NCI-H82 treated with DMSO at 0.1 percent for 48 hours (cell line): ENCODE measurements around the gene PDE6C.

Source experiments
- DNase-seq: peaks from one replicate; lab custom pipeline; 2025; ENCODE audit not compliant: unreplicated experiment; lab: John Stamatoyannopoulos, UW

The PDE6C gene

GRCh38 chr10:93593749-93594148, 18.6 kb upstream of the PDE6C start:
- DNase-seq: no peak

DNA sequence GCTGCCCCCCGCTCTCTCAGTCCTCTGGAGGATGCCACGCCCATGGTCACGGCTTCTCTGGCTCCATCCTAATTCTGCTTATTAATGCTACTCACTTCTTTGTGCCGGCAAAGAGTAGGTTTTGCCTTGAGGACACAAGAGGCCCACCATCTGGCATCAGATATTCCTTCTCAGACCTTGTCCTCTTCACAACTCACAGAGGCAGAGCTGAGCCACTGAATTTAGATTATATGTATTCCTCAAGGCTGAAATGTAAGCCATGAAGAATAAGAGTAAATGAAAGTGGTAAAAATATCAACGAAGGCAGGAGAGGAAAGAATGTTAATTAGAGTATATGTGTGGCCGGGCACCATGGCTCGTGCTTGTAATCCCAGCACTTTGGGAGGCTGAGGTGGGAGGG, 17.8 kb upstream of the PDE6C start:
- no peak for DNase-seq

- no peak for DNase-seq
Observed at GRCh38 chr10:93595378-93596161, 16.8 kb upstream of the PDE6C start.

GRCh38 chr10:93596539-93596938, 15.8 kb upstream of the PDE6C start:
- DNase-seq: no peak

DNA sequence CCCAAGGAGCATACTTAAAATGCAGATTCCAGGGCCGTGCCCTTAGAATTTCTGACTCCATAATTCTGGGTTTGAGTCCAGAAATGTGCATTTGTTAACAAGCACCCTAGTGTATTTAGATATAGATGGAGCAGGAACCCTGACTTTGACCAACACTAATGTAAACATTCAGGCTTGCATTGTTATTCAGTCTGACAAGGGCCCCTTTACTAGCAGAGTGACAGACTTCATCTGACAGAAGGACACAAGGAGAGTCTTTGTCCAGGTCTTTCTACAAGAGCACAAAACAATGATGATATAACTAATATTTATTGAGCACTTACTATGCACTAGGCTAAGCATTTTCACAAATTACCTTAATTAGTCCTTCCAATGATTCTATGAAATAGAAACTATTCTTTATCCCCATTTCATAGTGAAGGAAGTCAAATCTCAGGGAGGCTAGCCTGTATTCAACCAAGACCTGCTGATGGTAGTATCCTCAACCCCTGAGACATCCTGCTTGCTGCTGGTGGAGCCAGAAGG, 15.2 kb upstream of the PDE6C start:
- no peak for DNase-seq

DNA sequence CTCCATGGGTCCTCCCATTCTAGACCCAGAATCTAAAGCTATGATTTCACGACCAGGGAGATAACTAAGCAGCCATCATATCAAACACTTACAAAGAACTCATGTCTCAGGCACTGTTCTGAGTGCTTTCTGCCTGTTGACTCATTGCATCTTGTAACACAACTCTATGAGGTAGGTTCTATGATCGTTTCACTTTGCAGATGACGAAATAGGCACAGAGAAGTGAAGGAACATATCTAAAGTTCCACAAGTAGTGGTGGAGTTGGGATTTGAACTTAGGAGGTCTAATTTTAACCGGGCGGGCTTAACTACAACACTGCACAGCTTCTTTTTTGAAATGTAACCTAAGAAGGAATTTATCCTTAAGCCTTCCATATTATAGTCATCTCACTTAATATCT, 14.2 kb upstream of the PDE6C start:
- DNase-seq: no peak

DNA sequence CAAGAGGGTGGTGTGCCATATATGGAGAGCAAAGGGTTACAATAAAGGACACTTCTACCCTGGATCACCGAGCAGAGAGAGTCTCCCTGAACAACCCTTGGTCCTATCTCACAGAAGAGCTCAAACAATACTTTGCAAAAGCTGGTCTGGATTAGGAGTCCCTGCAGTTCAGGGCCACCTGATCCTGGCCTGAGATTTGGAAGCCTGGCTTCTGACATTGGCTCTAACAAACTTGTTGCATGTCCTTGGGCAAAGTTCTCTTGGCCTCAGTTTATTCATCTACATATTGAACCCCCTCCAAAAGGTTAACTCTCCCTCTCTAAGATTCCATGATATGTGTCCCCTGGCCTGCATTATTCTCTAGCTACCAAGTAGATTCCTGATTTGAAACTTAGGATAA, 13.0 kb upstream of the PDE6C start:
- no peak for DNase-seq

DNA sequence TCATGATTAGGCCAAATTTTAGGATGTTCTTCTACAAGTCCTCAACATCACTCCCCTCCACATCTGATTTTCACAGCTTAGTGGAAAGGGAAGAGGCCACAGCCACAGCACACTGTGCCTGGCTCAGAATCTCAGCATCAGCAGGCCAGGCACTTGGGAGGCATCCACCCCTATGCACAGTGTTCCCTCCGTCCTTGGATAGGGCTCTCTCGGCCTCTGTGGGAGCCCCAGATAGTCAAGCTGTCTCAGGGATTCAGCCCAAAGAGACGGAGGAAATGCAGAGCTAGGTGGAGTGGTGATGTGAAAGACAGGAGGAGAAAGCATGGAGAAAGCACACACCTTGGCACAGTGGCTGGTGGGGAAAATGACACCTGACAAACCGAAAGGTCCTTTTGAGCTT, 12.6 kb upstream of the PDE6C start:
- DNase-seq: no peak

- DNase-seq: no peak
Observed at GRCh38 chr10:93600446-93601145, 11.7 kb upstream of the PDE6C start.

GRCh38 chr10:93601146-93601773, 11.1 kb upstream of the PDE6C start, which contains the start of gene RBP4:
Gene RBP4 (minus strand): TSS chr10:93601235. CDS start chr10:93601028, 207 bp downstream.
- no peak for DNase-seq

DNA sequence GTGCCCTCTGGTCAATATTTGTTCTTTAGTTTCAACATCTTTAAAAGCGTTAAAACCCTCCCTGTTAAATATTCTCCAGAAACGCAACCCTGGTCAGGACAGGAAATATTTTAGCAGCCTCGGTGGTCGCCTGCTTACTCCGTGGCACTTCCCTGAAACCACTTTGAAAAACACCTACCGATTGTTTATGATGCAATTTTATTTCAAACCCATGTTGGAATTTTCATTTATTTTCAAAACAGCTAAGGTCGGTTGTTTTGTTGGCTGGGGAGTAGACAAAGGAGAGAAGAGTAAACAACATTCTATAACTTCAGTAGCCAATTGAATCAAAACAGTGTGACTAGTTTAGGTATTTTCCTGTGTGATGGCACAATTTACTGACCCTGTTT, 10.6 kb upstream of the PDE6C start:
- DNase-seq: no peak

DNA sequence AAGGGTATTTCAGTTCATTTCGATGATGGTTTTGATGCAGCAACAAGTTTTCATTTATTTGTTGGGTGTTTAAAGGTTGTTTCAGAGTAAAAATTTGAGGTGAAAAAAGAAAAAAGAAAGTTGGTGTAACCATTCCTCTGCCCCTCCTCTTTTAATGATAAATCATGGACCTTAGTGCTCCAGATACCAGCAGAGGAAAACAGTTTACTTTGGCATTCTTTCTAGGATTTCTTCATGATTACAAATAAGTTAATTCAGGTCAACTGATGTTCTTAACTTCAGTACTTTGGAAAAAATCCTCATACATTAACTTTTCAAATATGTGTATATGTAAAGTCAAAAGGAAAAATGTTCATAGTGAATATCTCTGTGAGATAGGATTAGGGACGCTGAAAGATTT, 9.3 kb upstream of the PDE6C start:
- no peak for DNase-seq

- no peak for DNase-seq
Observed at GRCh38 chr10:93604146-93604545, 8.2 kb upstream of the PDE6C start.

- DNase-seq: no peak
Observed at GRCh38 chr10:93608421-93608820, 3.9 kb upstream of the PDE6C start.

- DNase-seq: no peak
Observed at GRCh38 chr10:93613126-93613525, 789 bp downstream of the PDE6C start.

- peak; percentile 83 for DNase-seq
Observed at GRCh38 chr10:93614101-93614825, 1.9 kb downstream of the PDE6C start.

DNA sequence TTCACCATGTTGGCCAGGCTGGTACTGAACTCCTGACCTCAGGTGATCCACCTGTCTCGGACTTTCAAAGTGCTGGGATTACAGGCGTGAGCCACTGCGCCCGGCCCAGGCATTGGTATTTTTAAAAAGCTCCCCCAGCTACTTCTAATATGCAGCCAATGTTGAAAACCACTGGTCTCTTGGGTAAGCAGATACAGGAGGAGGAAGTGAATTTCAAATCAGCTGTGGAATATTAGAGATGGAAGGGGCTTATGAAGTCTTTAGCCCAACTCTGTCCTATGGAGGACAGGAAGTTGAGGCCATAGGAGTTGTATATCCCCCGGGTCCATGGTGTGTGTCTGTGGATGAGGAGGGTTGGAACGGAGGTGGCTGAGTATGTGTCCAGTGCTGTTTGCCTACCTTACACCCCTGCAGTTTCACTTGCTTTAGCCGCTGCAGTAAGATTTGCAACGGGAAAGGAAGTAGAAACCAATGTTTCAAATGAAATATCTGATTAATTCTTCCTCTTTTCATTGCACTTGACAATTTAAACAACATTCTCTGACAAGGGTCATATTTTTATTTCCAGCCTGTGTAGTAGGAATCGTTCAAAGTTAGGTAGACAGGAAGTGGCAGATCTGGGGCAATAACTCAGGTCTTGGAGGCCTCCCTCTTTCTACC, 3.4 kb downstream of the PDE6C start:
- no peak for DNase-seq

DNA sequence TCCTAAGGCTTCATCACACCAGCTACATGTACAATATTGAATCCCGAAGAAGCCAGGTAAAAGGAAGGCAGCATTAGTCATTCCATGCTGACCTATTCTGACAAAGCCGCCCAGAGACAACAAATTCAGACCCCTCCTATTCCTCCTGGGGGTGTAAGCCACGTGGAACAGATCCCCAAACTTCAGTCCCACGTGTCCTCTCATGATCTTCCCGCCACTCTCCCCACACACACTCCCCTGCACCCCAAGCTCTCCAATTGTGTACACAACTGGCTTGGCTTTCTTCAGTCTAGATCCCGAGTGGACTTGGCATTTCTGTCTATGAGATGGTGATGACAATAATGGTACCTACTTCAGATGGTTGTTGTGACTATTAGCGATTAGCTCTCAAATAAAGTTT, 8.6 kb downstream of the PDE6C start:
- DNase-seq: no peak

DNA sequence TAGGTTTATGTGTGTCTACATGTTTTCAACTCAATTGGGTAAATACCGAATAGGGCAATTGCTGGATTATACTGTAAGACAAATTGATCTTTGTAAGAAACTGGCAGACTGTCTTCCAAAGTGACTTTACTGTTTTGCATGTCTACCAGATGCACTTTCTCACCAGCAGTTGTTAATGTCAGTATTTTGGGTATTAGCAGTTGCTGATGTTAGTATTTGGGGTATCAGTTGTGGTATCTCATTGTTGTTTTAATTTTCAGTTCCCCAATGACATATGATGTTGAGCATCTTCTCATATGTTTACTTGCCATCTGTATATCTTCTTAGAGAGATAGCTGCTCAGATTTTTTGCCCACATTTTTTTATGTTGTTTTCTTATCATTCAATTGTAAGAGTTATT, 10.6 kb downstream of the PDE6C start:
- no peak for DNase-seq

DNA sequence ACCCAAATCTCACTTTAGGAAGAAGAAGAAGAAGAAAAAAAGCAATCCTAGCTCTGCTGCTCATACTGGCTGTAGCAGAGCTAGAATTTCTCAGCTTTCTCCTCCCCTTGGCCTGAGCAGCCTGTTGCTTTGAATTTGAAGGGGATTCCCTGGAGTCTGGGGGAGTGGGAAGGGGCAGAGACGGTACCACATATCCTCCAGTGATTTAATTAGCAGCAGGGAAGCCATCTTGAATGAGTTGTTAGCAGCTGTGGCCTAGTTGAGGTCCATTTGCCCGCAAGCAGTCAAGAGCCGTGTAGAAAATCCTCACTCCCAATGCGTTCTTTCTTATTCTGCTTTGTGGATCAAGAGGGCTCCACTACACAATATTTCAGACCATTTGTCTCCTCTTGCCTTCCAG, 16.5 kb downstream of the PDE6C start:
- no peak for DNase-seq
